Stimulated activated effector memory CD8-positive, alpha-beta T cell treated with anti-CD3 and anti-CD28 coated beads, Interleukin-12 subunit alpha, Interleukin-12 subunit beta, amount 100 ng/mL, for 72 hours (primary cell): ENCODE results near the gene ODC1.

Source experiments
- ATAC-seq: fragments of 150-1000 bp; cut with Tn5 transposase; 2 replicates; pipeline ENCODE4 v1.10.0; 2021
- DNase-seq, 2 donors: peaks; one replicate each; pipeline ENCODE4 v3.0.0; 2021 to 2022; ENCODE audit warnings: low spot score in 2 of 2
- H3K27ac Mint-ChIP-seq: one replicate; pipeline ENCODE4 v1.8.0; 2022; ENCODE audit warnings: mild to moderate bottlenecking, mixed read lengths
- H3K36me3 Mint-ChIP-seq: one replicate; pipeline ENCODE4 v1.8.0; 2022; ENCODE audit warnings: mild to moderate bottlenecking, mixed read lengths
- H3K4me1 Mint-ChIP-seq: one replicate; pipeline ENCODE4 v1.8.0; 2022; ENCODE audit warnings: mixed read lengths
- H3K4me3 Mint-ChIP-seq: one replicate; pipeline ENCODE4 v1.8.0; 2022; ENCODE audit warnings: mild to moderate bottlenecking, mixed read lengths
- H3K9me3 Mint-ChIP-seq: one replicate; pipeline ENCODE4 v1.8.0; 2022; ENCODE audit warnings: mixed read lengths

ODC1 gene

DNA sequence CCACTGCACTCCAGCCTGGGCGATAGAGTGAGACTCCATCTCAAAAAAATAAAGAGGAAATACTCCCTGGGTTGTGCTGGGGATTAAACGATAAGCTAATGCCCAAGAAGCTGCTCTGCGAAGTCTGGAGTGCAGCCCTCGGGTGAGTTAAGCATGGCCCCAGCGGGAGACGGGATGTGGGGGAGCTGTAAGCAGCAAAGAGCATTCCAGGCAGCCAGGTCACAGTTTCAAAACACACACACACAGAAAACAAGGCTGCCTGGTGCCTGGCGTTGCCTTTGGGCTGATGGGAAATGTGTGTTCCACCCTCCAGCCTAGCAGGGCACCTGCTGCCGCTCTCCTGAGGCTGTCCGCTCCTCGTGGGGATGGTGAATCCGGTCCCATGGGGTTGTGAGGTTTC is 24.1 kb downstream of the ODC1 start:
- Mint-ChIP-seq H3K27ac (no peak overlapping the region), H3K9me3 (no peaks in the 10 kb centered on the region), H3K4me1 (no peaks in the 10 kb centered on the region), H3K4me3 (no peak overlapping the region), H3K36me3 (peaks cover 86% of the 10 kb centered on the region)
- ATAC-seq: no peak
- DNase-seq: no peak

DNA sequence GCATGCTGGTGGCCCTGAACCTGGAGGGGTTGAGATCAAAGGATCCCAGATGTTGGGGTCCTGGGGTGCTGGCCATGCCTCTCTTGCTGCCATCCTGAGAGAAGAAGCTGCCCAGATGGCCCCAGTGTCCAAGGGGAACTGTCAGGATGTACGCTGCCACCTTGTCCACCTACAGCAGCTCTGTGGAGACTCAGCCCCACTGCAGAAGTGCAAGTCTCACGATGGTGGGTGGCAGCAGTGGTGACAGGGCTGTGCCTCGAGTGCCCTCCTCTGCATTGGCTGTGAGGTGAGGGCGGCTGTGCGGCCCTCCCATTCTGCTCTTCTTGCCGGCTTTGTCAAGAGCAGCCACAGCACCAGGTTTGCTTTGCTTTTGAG is 24.7 kb downstream of the ODC1 start:
- H3K36me3 Mint-ChIP-seq: peaks cover 86% of the 10 kb centered on the region
- DNase-seq (no peak), ATAC-seq (no peak)
- no peaks in the 10 kb centered on the region for H3K4me1 Mint-ChIP-seq
- H3K27ac Mint-ChIP-seq: no peak overlapping the region
- no peaks in the 10 kb centered on the region for H3K9me3 Mint-ChIP-seq
- H3K4me3 Mint-ChIP-seq: no peak overlapping the region

DNA sequence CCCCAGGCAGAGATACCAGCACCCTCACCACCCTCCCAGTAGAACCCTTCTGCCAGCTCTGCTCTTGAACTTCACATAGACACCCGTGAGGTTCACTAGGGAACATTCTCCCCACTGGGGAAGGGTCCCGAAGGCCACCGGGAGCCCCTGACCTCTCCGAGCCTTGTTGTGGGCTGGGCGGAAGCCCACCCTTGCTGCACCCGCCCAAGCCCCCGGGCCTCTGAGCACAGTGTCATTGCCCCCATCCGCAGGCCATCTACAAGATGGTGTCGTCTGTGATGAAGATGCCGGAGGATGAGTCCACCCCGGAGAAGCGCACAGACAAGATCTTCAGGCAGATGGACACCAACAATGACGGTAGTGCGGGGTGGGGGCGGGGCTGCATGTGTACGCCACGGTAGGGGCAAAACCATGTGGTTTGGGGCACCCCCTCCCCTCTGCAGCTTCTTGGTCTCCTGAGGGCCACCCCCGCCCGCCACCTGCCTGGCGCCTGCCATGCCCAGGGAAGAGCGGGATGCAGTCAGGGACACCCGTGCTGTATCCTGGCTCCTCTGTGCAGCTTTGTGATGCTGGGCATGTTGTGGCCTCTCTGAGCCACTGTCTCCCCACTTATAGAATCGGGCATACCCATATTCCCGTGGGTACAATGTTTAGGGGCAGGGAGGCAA is 25.3 kb downstream of the ODC1 start:
- DNase-seq (no peak), ATAC-seq (no peak)
- no peak overlapping the region for H3K27ac Mint-ChIP-seq
- H3K36me3 Mint-ChIP-seq: peaks cover 87% of the 10 kb centered on the region
- no peaks in the 10 kb centered on the region for H3K9me3 Mint-ChIP-seq
- H3K4me1 Mint-ChIP-seq: no peaks in the 10 kb centered on the region
- H3K4me3 Mint-ChIP-seq: no peak overlapping the region

DNA sequence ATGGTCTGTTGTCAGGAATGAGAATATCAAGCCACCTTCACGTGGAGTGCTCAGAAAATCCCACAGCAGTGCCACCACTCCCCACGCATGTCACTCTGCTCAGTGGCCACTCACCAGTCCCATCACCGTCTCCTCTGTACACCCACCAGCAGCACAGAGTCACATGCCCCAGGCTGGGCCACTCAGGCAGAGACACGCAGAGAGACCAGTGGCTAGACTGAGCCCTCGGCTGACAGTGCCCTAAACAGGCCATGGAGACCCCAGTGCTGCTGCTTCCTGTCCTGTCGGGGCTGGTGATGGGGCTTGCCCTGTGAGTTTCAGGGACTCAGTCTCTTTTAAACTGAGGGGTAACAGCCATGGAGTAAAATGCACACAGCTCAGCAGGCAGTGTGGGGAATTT is 25.9 kb downstream of the ODC1 start:
- Mint-ChIP-seq H3K4me3 (no peak overlapping the region), H3K36me3 (peaks cover 86% of the 10 kb centered on the region), H3K27ac (no peak overlapping the region), H3K9me3 (no peaks in the 10 kb centered on the region), H3K4me1 (no peaks in the 10 kb centered on the region)
- no peak for DNase-seq
- no peak for ATAC-seq

DNA sequence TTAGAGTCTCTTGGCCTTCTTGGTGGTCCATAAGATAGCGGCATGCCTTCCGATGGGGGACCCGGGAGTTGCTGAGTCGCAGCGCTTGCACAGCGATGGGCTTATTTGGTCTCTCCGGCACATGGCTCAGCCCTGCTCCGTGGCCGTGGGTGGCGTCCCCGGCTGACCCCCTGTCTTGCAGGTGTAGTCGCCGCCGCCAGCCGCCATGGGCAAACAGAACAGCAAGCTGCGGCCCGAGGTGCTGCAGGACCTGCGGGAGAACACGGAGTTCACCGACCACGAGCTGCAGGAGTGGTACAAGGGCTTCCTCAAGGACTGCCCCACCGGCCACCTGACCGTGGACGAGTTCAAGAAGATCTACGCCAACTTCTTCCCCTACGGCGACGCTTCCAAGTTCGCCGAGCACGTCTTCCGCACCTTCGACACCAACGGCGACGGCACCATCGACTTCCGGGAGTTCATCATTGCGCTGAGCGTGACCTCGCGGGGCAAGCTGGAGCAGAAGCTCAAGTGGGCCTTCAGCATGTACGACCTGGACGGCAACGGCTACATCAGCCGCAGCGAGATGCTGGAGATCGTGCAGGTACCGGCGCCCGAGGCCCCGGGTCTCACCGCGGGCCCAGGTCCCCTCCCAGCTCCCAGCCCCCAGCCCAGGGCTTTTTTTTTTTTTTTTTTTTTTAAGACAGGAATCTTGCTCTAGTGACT is 28.4 kb downstream of the ODC1 start:
- peaks cover 84% of the 10 kb centered on the region for H3K36me3 Mint-ChIP-seq
- no peak for ATAC-seq

DNA sequence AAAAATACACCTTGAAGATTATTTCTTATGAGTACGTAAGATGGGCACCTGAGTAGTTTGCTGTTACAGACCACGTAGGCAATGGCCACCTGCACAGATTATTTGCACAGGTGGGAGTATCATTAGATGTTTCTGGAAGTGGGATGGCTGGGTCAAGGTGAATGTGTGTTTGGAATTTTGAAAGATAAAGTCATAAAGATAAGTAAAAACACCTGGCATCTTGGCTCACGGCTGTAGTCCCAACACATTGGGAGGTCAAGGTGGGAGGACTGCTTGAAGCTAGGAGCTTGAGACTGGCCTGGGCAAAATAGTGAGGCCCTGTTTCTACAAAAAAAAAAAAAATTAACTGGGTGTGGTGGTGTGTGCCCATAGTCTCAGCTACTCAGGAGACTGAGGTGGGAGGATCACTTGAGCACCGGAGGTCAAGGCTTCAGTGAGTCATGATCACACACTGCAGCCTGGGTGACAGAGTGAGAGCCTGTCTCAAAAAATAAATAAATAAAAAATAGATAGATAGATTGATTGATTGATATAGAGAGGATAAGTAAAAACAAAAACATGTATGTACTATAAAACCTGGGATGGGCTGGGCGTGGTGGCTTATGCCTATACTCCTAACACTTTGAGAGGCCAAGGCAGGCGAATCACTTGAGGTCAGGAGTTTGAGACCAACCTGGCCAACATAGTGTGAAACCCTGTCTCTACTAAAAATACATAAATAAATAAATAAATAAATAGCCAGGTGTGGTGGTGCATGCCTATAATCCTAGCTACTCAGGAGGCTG is 30.4 kb downstream of the ODC1 start:
- H3K4me3 Mint-ChIP-seq: no peak overlapping the region
- no peaks in the 10 kb centered on the region for H3K9me3 Mint-ChIP-seq
- DNase-seq (no peak), ATAC-seq (no peak)
- H3K27ac Mint-ChIP-seq: peak overlapping the region; percentile 43
- H3K36me3 Mint-ChIP-seq: peaks cover 73% of the 10 kb centered on the region
- H3K4me1 Mint-ChIP-seq: peaks cover 9% of the 10 kb centered on the region

More for the DNA sequence above, 28.4 kb downstream of the ODC1 start:
- Mint-ChIP-seq H3K9me3 (no peaks in the 10 kb centered on the region), H3K27ac (no peak overlapping the region), H3K4me3 (no peak overlapping the region), H3K4me1 (peaks cover 9% of the 10 kb centered on the region)
- no peak for DNase-seq

DNA sequence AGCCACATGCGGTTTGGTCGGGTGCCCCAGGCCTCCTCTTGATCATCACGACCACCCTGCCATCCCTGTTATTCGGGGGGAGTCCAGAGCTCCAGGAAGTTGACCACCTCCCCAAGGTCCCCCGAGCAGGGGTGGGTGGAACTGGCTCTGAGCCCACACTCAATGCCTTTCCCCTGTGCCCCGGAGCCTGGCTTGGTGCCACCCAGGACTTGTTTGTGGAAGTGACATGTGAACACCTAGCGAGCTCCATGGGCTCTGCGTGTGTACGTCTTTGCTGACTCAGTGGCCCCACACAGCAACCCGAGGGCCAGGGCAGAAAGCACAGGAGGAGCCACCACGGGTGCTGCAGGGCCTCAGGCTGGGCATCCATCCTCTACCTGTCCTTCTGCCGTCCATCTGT is 32.5 kb downstream of the ODC1 start:
- H3K9me3 Mint-ChIP-seq: no peaks in the 10 kb centered on the region
- H3K27ac Mint-ChIP-seq: peak overlapping the region; percentile 52
- peaks cover 16% of the 10 kb centered on the region for H3K4me1 Mint-ChIP-seq
- peaks cover 70% of the 10 kb centered on the region for H3K36me3 Mint-ChIP-seq
- DNase-seq (no peak), ATAC-seq (no peak)
- no peak overlapping the region for H3K4me3 Mint-ChIP-seq

DNA sequence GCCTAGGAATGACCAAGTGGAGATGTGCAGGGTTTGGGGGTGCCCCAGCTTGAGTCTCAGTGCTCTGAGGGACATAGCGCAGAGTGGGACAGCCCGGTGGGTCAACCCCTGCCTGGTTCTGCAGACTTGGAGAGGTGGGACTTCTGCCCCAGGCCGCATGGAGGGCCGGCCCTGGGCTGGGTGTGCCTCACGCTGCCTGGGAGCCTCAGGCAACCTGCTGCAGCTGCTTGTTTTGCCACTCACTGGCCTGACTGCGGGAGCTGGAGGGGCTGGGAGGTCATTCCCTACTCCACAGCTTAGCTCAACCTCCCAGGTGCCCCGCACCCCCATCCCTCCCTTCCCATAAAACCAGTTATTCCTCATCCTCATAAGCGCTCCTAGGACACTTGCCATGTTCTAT is 33.1 kb downstream of the ODC1 start:
- no peak overlapping the region for H3K4me3 Mint-ChIP-seq
- peaks cover 70% of the 10 kb centered on the region for H3K36me3 Mint-ChIP-seq
- peaks cover 16% of the 10 kb centered on the region for H3K4me1 Mint-ChIP-seq
- DNase-seq (no peak), ATAC-seq (no peak)
- H3K27ac Mint-ChIP-seq: peak overlapping the region; percentile 52
- H3K9me3 Mint-ChIP-seq: no peaks in the 10 kb centered on the region

DNA sequence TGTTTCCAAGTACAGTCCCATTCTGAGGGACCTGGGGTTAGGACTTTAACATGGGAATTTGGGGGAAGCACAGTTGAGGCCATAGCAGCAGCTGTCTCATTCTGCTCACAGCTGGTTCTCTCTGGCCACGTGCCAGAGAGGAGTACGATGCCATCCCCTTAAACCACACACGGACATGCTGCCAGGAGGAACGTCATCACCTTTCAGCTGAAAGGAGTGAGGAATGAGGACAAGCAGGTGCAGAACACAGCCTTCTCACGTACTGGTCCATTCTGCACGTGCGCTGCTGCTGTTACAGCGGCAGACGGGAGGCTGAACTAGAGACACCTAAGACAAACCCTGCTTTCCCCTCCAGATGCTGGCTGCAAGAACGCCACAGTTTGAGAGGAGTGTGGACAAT is 33.5 kb downstream of the ODC1 start:
- DNase-seq (no peak), ATAC-seq (no peak)
- Mint-ChIP-seq H3K9me3 (no peaks in the 10 kb centered on the region), H3K4me3 (no peak overlapping the region), H3K4me1 (peaks cover 16% of the 10 kb centered on the region), H3K36me3 (peaks cover 70% of the 10 kb centered on the region), H3K27ac (no peak overlapping the region)

DNA sequence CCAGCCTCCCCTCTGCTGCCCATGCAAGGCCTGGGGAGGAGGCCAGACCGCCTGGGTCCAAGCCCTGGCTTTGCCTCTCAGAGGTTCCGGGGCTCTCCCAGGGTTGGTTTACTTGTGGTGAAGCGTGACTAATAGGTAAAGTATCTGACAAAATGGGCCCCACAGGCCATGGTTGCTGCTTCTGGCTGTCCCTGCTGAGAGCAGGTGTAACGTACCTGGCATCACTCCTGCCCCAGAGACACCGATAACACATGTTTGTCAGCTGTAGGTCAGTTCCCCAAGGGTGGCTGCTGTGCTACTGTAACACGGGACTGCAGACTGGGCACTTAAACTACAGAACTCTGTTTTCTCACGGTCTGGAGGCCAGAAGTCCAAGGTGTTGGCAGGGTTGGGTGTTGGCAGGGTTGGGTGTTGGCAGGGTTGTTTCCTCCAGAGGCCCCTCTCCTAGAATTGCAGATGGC is 34.1 kb downstream of the ODC1 start:
- Mint-ChIP-seq H3K36me3 (peaks cover 70% of the 10 kb centered on the region), H3K27ac (no peak overlapping the region), H3K4me1 (peaks cover 19% of the 10 kb centered on the region), H3K4me3 (no peak overlapping the region), H3K9me3 (no peaks in the 10 kb centered on the region)
- DNase-seq: no peak
- peak; percentile 40 for ATAC-seq

DNA sequence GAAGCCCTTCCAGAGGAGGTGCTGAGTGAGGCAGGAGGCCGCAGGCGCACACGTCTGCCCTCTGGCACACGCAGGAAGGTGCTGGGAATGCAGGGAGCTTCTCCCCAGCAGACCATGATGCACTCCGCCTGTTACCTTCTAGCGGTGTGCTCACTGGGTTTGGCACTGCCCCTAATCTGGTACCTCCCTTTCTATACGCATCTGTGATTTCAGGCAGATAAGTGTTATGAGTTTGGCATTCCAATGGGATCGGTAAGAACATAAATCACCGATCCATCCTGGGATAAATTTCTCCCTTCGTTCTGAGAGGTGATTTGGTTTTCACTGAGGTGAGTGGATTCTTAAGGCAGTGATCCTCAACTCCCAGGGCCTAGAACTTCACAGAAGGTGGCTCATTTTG is 34.6 kb downstream of the ODC1 start:
- ATAC-seq: no peak

DNA sequence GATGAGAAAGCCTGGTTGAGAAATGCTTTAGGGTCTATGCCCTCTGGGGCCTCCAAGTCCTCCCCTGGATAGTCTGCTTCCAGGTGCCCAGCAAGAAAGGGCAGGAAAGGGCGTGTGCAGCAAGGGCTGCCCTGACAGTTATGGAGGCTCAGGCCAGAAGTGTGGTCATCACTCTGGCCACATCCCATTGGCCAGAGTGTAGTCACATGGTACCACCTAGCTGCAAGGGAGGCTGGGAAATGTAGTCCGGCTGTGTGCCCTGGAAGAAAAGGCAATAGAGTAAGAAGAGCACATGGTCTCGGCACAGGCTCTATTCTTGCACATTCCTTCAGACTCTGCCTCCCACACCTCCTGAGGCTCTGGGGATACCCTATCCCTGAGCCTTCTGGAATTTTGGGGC is 35.7 kb downstream of the ODC1 start:
- H3K27ac Mint-ChIP-seq: no peak overlapping the region
- peak in 1 of 2 donors; percentile 71 for DNase-seq

More for the DNA sequence above, 34.6 kb downstream of the ODC1 start:
- DNase-seq: no peak
- no peak overlapping the region for H3K27ac Mint-ChIP-seq
- peaks cover 70% of the 10 kb centered on the region for H3K36me3 Mint-ChIP-seq
- H3K9me3 Mint-ChIP-seq: no peaks in the 10 kb centered on the region
- peaks cover 25% of the 10 kb centered on the region for H3K4me1 Mint-ChIP-seq
- H3K4me3 Mint-ChIP-seq: no peak overlapping the region

DNA sequence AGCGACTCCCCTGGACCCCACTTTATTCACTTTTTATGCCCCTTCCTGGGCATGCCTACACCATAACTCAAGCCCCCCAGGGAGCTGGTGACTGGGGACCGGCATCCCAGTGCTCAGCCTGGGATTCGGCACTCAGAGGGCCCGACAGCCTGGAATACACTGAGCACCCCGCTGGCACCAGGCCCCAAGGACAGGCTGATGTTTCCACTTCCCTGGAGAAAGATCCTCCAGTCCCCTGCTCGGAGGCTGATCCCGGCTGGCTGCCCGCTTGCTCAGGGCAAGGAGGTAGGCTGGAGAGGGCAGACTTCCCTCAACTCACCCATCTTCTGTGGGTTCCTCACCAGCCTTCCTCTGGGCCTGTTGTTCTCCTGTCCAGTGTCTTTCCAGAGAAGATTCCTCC is 36.6 kb downstream of the ODC1 start:
- Mint-ChIP-seq H3K4me3 (no peak overlapping the region), H3K4me1 (peaks cover 44% of the 10 kb centered on the region), H3K27ac (no peak overlapping the region), H3K36me3 (peaks cover 70% of the 10 kb centered on the region), H3K9me3 (no peaks in the 10 kb centered on the region)
- DNase-seq (no peak), ATAC-seq (no peak)

More for the DNA sequence above, 35.7 kb downstream of the ODC1 start:
- Mint-ChIP-seq H3K4me1 (peaks cover 36% of the 10 kb centered on the region), H3K36me3 (peaks cover 70% of the 10 kb centered on the region), H3K4me3 (no peak overlapping the region), H3K9me3 (no peaks in the 10 kb centered on the region)
- ATAC-seq: peak; percentile 38

DNA sequence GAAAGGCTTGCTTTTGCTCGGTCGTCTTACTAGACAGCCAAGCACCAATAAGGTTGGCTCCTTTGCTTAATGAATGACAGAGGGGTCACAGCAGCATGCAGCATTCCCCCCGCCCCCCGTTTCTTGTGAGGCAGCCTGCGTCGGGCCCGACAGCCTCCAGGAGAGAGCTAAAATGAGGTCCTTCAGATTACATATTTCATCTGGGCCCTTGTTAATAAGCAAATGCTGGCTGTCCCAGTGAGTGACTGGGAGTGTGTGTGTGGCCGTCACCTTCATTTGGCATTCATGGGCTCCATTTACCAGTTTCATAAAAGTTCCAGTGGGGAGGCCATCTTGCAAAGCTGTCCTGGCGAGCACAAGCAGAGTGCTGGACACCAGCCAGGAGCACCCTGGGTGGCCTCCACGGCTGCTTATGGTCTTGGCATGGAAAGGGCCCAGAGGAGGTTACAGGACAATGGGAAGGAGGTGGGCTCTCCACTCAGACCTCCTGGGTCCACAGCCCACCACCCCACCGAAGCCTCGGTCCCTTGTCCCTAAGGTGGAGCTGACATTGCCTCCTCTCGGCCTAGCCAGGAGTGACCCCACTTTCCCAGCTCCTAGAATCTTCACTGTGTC is 37.2 kb downstream of the ODC1 start:
- Mint-ChIP-seq H3K27ac (no peak overlapping the region), H3K9me3 (no peaks in the 10 kb centered on the region), H3K4me1 (peaks cover 47% of the 10 kb centered on the region), H3K36me3 (peaks cover 73% of the 10 kb centered on the region), H3K4me3 (no peak overlapping the region)
- no peak for ATAC-seq
- no peak for DNase-seq
